Tibial nerve (tissue), 4 donors: ENCODE results near the gene SPC25. TPM values are rescaled to one million over a fixed set of nuclear protein-coding genes. Genes with fewer than 3 reads are reported as not detected.

Experiments
- DNase-seq, 2 donors: peaks; one replicate each; pipeline ENCODE4 v3.0.0-alpha.2; 2019; ENCODE audit warnings: low spot score in 2 of 2
- H3K27ac ChIP-seq, 4 donors: fragments of 200-600 bp; sonication (generic) in 3 of 4; one replicate each; pipeline ENCODE4 v1.5.1; 2017 to 2019; ENCODE audit warnings: mild to moderate bottlenecking in 1 of 4
- H3K27me3 ChIP-seq, 2 donors: fragments of 200-600 bp; sonication (generic) in 1 of 2; one replicate each; pipeline versions ENCODE4 v1.5.1 to v1.6.0; 2017 to 2019
- H3K36me3 ChIP-seq, 3 donors: fragments of 200-600 bp; sonication (generic); one replicate each; pipeline ENCODE4 v1.5.1; 2018 to 2019
- H3K4me1 ChIP-seq, 4 donors: fragments of 200-600 bp; sonication (generic) in 3 of 4; one replicate each; pipeline ENCODE4 v1.5.1; 2017 to 2019
- H3K4me3 ChIP-seq, 4 donors: fragments of 200-600 bp; sonication (generic) in 3 of 4; one replicate each; pipeline ENCODE4 v1.5.1; 2017 to 2019; ENCODE audit warnings: mild to moderate bottlenecking in 1 of 4, moderate library complexity in 1 of 4
- H3K9me3 ChIP-seq, 4 donors: fragments of 200-600 bp; sonication (generic) in 3 of 4; one replicate each; pipeline ENCODE4 v1.5.1; 2017 to 2019
- CTCF ChIP-seq, 5 experiments: fragments of 200-600 bp in 3 of 5; fragments of 450-650 bp in 2 of 5; sonication (generic) in 3 of 5; IDR thresholded peaks; one replicate each; pipeline ENCODE4 v1.5.1; 2016 to 2019; ENCODE audit warnings: antibody characterized with exemption in 5 of 5, mild to moderate bottlenecking in 3 of 5, moderate library complexity in 2 of 5
- EP300 ChIP-seq, 2 donors: sonication (generic); formaldehyde crosslinking; IDR thresholded peaks; one replicate each; pipeline ENCODE4 v1.6.1; 2017; ENCODE audit warnings: antibody characterized with exemption in 2 of 2, mild to moderate bottlenecking in 1 of 2
- POLR2A ChIP-seq, 2 donors: fragments of 450-650 bp; IDR thresholded peaks; one replicate each; pipeline ENCODE4 v1.6.1; 2017; ENCODE audit warnings: antibody characterized with exemption in 2 of 2, mild to moderate bottlenecking in 2 of 2, moderate library complexity in 2 of 2
- WGBS, 2 donors: methylation state at CpG; one replicate each; pipeline ENCODE4 v1.1.5; 2018; 5-methylcytosine and 5-hydroxymethylcytosine counted together
- total RNA-seq, 4 donors: library from RNA; depleted of rRNA; stranded (reverse); fragments of >200 nt; gene quantifications; one replicate each; pipeline ENCODE4 v1.1.0, GENCODE V29; 2016

Gene SPC25
- total RNA-seq, 4 donors from 2014 or later = not detected

GRCh38 chr2:168841445-168841844, 48.8 kb downstream of the SPC25 start:
- no peak for DNase-seq
- WGBS, 2 donors = 86 to 98% methylated on average over 2 of the region's 2 CpGs
- Histone ChIP-seq H3K27ac (no peak overlapping the region), H3K36me3 (no peaks in the 10 kb centered on the region), H3K27me3 (no peaks in the 10 kb centered on the region), H3K9me3 (no peaks in the 10 kb centered on the region), H3K4me3 (no peak overlapping the region), H3K4me1 (no peaks in the 10 kb centered on the region)
- no peak for TF ChIP-seq CTCF (IDR thresholded peaks at IDR 0.05)
- no peak for TF ChIP-seq POLR2A (IDR thresholded peaks at IDR 0.05)
- no peak for TF ChIP-seq EP300 (IDR thresholded peaks at IDR 0.05)

- H3K4me1 ChIP-seq = no peaks in the 10 kb centered on the region
- no peak for TF ChIP-seq CTCF (IDR thresholded peaks at IDR 0.05)
- no peak for TF ChIP-seq EP300 (IDR thresholded peaks at IDR 0.05)
- no peak for TF ChIP-seq POLR2A (IDR thresholded peaks at IDR 0.05)
- H3K4me3 ChIP-seq = no peak overlapping the region
- no peak for DNase-seq
- no peaks in the 10 kb centered on the region for H3K27me3 ChIP-seq
- H3K27ac ChIP-seq = no peak overlapping the region
- peaks cover 0 to 5% (median 0%) of the 10 kb centered on the region in 4 donors for H3K9me3 ChIP-seq
- WGBS, 2 donors = 94 to 95% methylated on average over 2 of the region's 2 CpGs
- peaks cover 0 to 4% (median 0%) of the 10 kb centered on the region in 3 donors for H3K36me3 ChIP-seq
These were observed 54.3 kb downstream of the SPC25 start for GRCh38 chr2:168835969-168836368.

GRCh38 chr2:168831662-168832061, 58.6 kb downstream of the SPC25 start:
- TF ChIP-seq POLR2A (IDR thresholded peaks at IDR 0.05) = no peak
- no peak for TF ChIP-seq CTCF (IDR thresholded peaks at IDR 0.05)
- no peak for TF ChIP-seq EP300 (IDR thresholded peaks at IDR 0.05)
- Histone ChIP-seq H3K27ac (no peak overlapping the region), H3K4me1 (no peaks in the 10 kb centered on the region), H3K36me3 (peaks cover 0 to 9% (median 0%) of the 10 kb centered on the region in 3 donors), H3K27me3 (no peaks in the 10 kb centered on the region), H3K4me3 (no peak overlapping the region), H3K9me3 (peaks cover 0 to 7% (median 0%) of the 10 kb centered on the region in 4 donors)
- DNase-seq = no peak

GRCh38 chr2:168830958-168831357, 59.3 kb downstream of the SPC25 start:
- Histone ChIP-seq H3K36me3 (peaks cover 0 to 9% (median 0%) of the 10 kb centered on the region in 3 donors), H3K27ac (no peak overlapping the region), H3K9me3 (peaks cover 0 to 7% (median 0%) of the 10 kb centered on the region in 4 donors), H3K27me3 (no peaks in the 10 kb centered on the region), H3K4me3 (no peak overlapping the region), H3K4me1 (no peaks in the 10 kb centered on the region)
- DNase-seq = no peak
- no peak for TF ChIP-seq POLR2A (IDR thresholded peaks at IDR 0.05)
- TF ChIP-seq EP300 (IDR thresholded peaks at IDR 0.05) = no peak
- no peak for TF ChIP-seq CTCF (IDR thresholded peaks at IDR 0.05)

- H3K36me3 ChIP-seq = no peaks in the 10 kb centered on the region
- H3K27ac ChIP-seq = no peak overlapping the region
- DNase-seq = no peak
- TF ChIP-seq CTCF (IDR thresholded peaks at IDR 0.05) = no peak
- TF ChIP-seq EP300 (IDR thresholded peaks at IDR 0.05) = no peak
- no peak for TF ChIP-seq POLR2A (IDR thresholded peaks at IDR 0.05)
- no peak overlapping the region for H3K4me3 ChIP-seq
- no peaks in the 10 kb centered on the region for H3K27me3 ChIP-seq
- no peaks in the 10 kb centered on the region for H3K4me1 ChIP-seq
- H3K9me3 ChIP-seq = no peaks in the 10 kb centered on the region
These were observed 65.1 kb downstream of the SPC25 start for GRCh38 chr2:168825126-168825525.
